A673 (cell line): ENCODE results near the gene CARM1. TPM values are rescaled to one million over a fixed set of nuclear protein-coding genes. Genes with fewer than 3 reads are reported as not detected.

ENCODE experiments used
- BruUV-seq: library from RNA; stranded (reverse); fragments of 400-500 nt; replicated peaks from 2 replicates; lab custom pipeline; 2021; lab: Mats Ljungman, UMichigan
- CTCF ChIA-PET: fragments of 300-600 bp; sonication (Branson Sonifier 250); formaldehyde crosslinking; loops from one replicate; lab custom pipeline; 2022; ENCODE audit warnings: antibody characterized with exemption; lab: Charles Lee
- POLR2A ChIA-PET: fragments of 300-600 bp; sonication (Branson Sonifier 250); formaldehyde crosslinking; loops from one replicate; lab custom pipeline; 2022; ENCODE audit warnings: antibody characterized with exemption; ENCODE audit not compliant: low non-redundant PET; lab: Charles Lee
- DNase-seq: peaks from one replicate; pipeline ENCODE4 v3.0.0-alpha.2; 2015; ENCODE audit warnings: low spot score
- H3K27ac ChIP-seq: fragments of 200-600 bp; sonication (generic); 2 replicates; pipeline ENCODE4 v1.5.1; 2016; ENCODE audit warnings: mixed run types, low read depth, mild to moderate bottlenecking, mixed read lengths, antibody characterized with exemption, low read length; ENCODE audit not compliant: poor library complexity, severe bottlenecking
- H3K27me3 ChIP-seq: fragments of 200-600 bp; sonication (generic); replicated peaks from 2 replicates; pipeline ENCODE4 v1.6.1; 2017; ENCODE audit warnings: mixed run types, low read depth, mild to moderate bottlenecking, mixed read lengths, antibody characterized with exemption, low read length; ENCODE audit not compliant: insufficient read depth, poor library complexity
- H3K36me3 ChIP-seq: fragments of 200-600 bp; sonication (generic); 2 replicates; pipeline ENCODE4 v1.6.1; 2016; ENCODE audit warnings: mixed run types, mild to moderate bottlenecking, mixed read lengths, antibody characterized with exemption, low read length; ENCODE audit not compliant: insufficient read depth, poor library complexity, severe bottlenecking
- H3K4me1 ChIP-seq: fragments of 200-600 bp; sonication (generic); 2 replicates; pipeline ENCODE4 v1.6.1; 2017; ENCODE audit warnings: mixed run types, mild to moderate bottlenecking, mixed read lengths, antibody characterized with exemption, low read length; ENCODE audit not compliant: insufficient read depth, poor library complexity, severe bottlenecking
- H3K4me3 ChIP-seq: fragments of 200-600 bp; sonication (generic); 2 replicates; pipeline ENCODE4 v1.5.1; 2016; ENCODE audit warnings: low read depth, mixed run types, mild to moderate bottlenecking, mixed read lengths, low read length; ENCODE audit not compliant: poor library complexity, severe bottlenecking
- H3K9me3 ChIP-seq: fragments of 200-600 bp; sonication (generic); 2 replicates; pipeline ENCODE4 v1.6.1; 2016; ENCODE audit warnings: mixed run types, low read depth, mild to moderate bottlenecking, mixed read lengths, antibody characterized with exemption, low read length; ENCODE audit not compliant: poor library complexity, severe bottlenecking
- CTCF ChIP-seq: fragments of 300-800, 200-600 bp; sonication (generic); conservative IDR thresholded peaks from 2 replicates; pipeline ENCODE4 v1.5.1; 2017; ENCODE audit warnings: low read depth, mild to moderate bottlenecking, antibody characterized with exemption, low read length, moderate library complexity, mixed read lengths
- EZH2 ChIP-seq: fragments of 200-600 bp; sonication (generic); IDR thresholded peaks from 2 replicates; pipeline ENCODE4 v1.6.1; 2017; ENCODE audit warnings: borderline replicate concordance, low read depth, mild to moderate bottlenecking, mixed read lengths, antibody characterized with exemption, low read length; ENCODE audit not compliant: poor library complexity, severe bottlenecking
- intact Hi-C: fragments of 100-400 bp; cut with micrococcal nuclease; formaldehyde crosslinking; loops from one replicate; pipeline ENCODE4 v1.10.0; 2022; ENCODE audit not compliant: unreplicated experiment
- total RNA-seq: library from RNA; stranded (reverse); gene quantifications from 2 replicates; pipeline ENCODE4 v1.2.3, GENCODE V29; 2021

Gene CARM1
- total RNA-seq, 1 experiment from 2014 or later, result 78.7 TPM

DNA sequence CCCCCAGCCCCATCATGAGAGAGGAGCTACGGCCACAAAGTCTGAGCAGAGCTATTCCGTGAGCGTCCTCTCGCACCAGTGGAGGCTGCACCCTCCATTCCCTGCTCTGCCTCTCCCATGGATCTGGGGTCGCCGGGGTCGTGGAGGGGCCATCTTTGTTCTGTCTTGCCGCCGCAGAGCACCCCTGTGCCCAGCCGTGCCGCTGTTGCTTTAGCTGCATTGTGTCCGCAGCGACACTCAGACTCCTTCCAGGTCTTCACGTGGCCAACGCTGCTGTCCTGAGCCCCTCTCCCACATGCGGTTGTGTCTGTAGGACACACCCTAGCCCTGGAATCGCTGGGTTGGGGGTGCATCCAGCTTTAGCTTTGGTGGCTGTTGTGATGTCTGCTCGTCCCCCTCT, 41.3 kb downstream of the CARM1 start:
- ChIA-PET CTCF (interaction anchor here (0.7 kb wide), 1 partner anchor 123 kb away, joined by 7 read pairs; no protein-coding TSS in a partner anchor), POLR2A (interaction anchor here (0.6 kb wide), 2 partner anchors 10 to 780 kb away, joined by 3 to 10 read pairs; no protein-coding TSS in a partner anchor)
- no peaks in the 10 kb centered on the region for H3K4me1 ChIP-seq
- no peak overlapping the region for H3K27ac ChIP-seq
- no peak for DNase-seq
- no TSS peak for BruUV-seq
- TF ChIP-seq EZH2 (no peak), CTCF (no peak)
- intact Hi-C loops, result no loop called here
- H3K9me3 ChIP-seq, result no peaks in the 10 kb centered on the region
- H3K27me3 ChIP-seq, result no peaks in the 10 kb centered on the region
- peaks cover 37% of the 10 kb centered on the region for H3K36me3 ChIP-seq
- H3K4me3 ChIP-seq, result no peak overlapping the region

- H3K27me3 ChIP-seq, result no peaks in the 10 kb centered on the region
- no peaks in the 10 kb centered on the region for H3K4me1 ChIP-seq
- POLR2A ChIA-PET, result no interaction called here
- intact Hi-C loops, result no loop called here
- H3K36me3 ChIP-seq, result peaks cover 26% of the 10 kb centered on the region
- H3K27ac ChIP-seq, result no peak overlapping the region
- H3K9me3 ChIP-seq, result no peaks in the 10 kb centered on the region
- CTCF ChIA-PET, result no interaction called here
- no TSS peak for BruUV-seq
- TF ChIP-seq CTCF, result no peak
- no peak for TF ChIP-seq EZH2
- H3K4me3 ChIP-seq, result no peak overlapping the region
- no peak for DNase-seq
Observed at GRCh38 chr19:10913716-10914340, 42.5 kb downstream of the CARM1 start.

DNA sequence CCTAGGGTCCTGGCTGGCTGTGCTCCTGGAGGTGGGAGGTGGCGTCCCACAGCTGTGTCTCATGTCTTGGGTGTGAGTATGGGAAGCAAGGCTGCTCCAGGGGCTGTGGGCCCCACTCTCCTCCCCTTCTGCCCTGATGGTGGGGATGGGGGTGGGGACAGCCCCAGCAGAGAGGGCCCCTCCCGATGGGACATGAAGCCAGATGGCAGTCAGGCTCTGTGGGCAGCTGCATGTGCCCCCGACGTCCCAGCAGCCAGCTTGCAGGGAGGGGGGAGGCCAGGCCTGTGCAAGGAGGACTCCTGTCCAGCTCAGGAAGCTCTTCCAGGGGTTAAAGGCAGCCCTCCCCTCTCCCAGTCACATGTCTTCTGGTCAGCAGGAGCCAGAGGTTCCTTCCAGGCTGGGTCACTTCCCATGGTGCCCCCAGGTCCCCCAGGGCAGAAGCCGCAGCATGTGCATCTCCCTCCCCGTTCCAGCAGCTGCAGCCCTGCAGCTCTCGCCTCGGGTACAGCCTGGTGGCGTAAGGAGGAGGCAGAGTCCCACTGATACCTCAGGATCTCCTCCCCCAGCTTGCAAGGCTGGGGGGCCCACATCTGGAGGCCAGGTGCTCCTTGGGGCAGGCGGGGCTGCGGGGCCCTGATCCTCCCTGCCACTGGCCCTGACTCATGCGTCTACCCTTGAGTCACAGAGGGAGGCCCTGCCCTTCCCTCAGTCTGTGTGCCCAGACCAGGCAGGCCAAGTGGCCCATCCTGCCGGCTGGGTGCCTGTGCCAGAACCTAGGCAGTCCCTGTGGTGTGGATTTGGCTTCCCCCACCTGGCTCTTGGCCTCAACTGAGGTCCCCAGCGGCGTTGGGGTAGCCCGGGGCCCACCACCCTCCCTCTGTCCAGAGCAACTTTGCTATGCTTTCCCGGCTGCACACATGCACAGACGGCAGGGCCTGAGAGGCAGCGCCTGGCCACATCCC, 44.1 kb downstream of the CARM1 start:
- DNase-seq, result no peak
- ChIA-PET POLR2A (no interaction called here), CTCF (no interaction called here)
- Histone ChIP-seq H3K4me3 (no peak overlapping the region), H3K27ac (no peak overlapping the region), H3K36me3 (peaks cover 32% of the 10 kb centered on the region), H3K27me3 (no peaks in the 10 kb centered on the region), H3K9me3 (no peaks in the 10 kb centered on the region), H3K4me1 (no peaks in the 10 kb centered on the region)
- intact Hi-C loops, result no loop called here
- no TSS peak for BruUV-seq
- TF ChIP-seq EZH2, result no peak
- no peak for TF ChIP-seq CTCF
